Measurements from ENCODE around the gene ITPRIPL1. TPM values are rescaled to one million over a fixed set of nuclear protein-coding genes. Genes with fewer than 3 reads are reported as not detected.
A peak's percentile ranks its signal among the peaks of the same experiment; 100 is the strongest.

The ITPRIPL1 gene
- total and polyA plus RNA-seq, 2 of the 4 experiments (the other 2 are of a cell fraction) = 0.84 to 1.1 TPM

DNA sequence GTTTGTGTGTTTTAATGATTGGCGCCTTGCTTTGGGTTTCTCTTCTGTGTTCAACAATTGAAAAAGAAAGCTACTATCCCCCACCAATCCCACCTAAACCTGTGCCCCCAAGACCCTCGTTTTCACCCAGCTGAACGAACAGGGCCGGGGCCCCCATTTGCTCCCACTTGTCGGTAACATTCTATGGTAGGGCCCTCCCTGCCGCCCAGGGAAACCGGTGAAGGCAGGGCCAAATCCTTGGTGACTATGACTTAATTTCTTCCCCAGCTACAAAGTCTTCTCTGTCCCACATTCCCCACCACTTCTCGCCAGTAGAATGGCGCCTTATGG lies 19.2 kb upstream of the ITPRIPL1 start:
- peak overlapping the region; percentile 92 for H3K4me2 ChIP-seq (ENCODE audit: low read depth, low read length)
- H3K9me1 ChIP-seq (ENCODE audit: insufficient read depth, low read length) = peaks cover 3% of the 10 kb centered on the region; the same call in 1 of the 2 replicates
- peak overlapping the region; percentile 84 for H3K27ac ChIP-seq (ENCODE audit: insufficient read depth, low read length)
- intact Hi-C loops (cut with micrococcal nuclease) = loop anchor here (1.0 kb wide), 1 partner anchor 203 kb away; no protein-coding TSS in a partner anchor
- H3K4ac ChIP-seq (ENCODE audit: low read depth, low read length) = peak overlapping the region; percentile 91
- peak overlapping the region; percentile 99 for H2AFZ ChIP-seq (replicated peaks; ENCODE audit: low read length, poor library complexity)
- no peaks in the 10 kb centered on the region for H3K9me3 ChIP-seq (ENCODE audit: control insufficient read depth, insufficient read depth, low read length)
- H3K23ac ChIP-seq (ENCODE audit: low read depth, low read length) = peak overlapping the region; percentile 75
- peak overlapping the region; percentile 50; the same call in 1 of the 2 replicates for H2BK120ac ChIP-seq (ENCODE audit: low read depth, low read length)
- POLR2A ChIA-PET (ENCODE audit: unreplicated experiment) = no interaction called here
- dilution Hi-C loops (cut with HindIII; ENCODE audit: low sequenced_read_pairs, unreplicated experiment) = no loop called here
- peak overlapping the region; percentile 24; the same call in 1 of the 3 replicates for H2BK15ac ChIP-seq (ENCODE audit: low read depth, low read length)
- in situ Hi-C loops (cut with MboI; ENCODE audit: low sequenced_read_pairs) = loop anchor here (10.0 kb wide), 1 partner anchor 209 kb away; no protein-coding TSS in a partner anchor
- TF ChIP-seq ELK1 (IDR thresholded peaks at IDR 0.05; ENCODE audit: borderline replicate concordance, low read depth, low read length) (no peak), RFX5 (IDR thresholded peaks at IDR 0.05; ENCODE audit: low read depth, low read length) (no peak), MAZ (IDR thresholded peaks at IDR 0.05; ENCODE audit: borderline replicate concordance, low read depth, low read length) (no peak), FOS (IDR thresholded peaks at IDR 0.05; ENCODE audit: low read depth, low read length) (no peak), CHD1 (IDR thresholded peaks at IDR 0.05; ENCODE audit: low read depth, low read length) (no peak), CTCF (conservative IDR thresholded peaks at IDR 0.05; ENCODE audit: low read depth, low read length) (no peak), BHLHE40 (IDR thresholded peaks at IDR 0.05; ENCODE audit: low read depth, low read length) (no peak), RAD21 (IDR thresholded peaks at IDR 0.05; ENCODE audit: low read length) (no peak), RCOR1 (IDR thresholded peaks at IDR 0.05; ENCODE audit: insufficient replicate concordance, low read length) (no peak)
- H3K18ac ChIP-seq (ENCODE audit: low read depth, low read length) = peak overlapping the region; percentile 40
- H3K4me1 ChIP-seq (ENCODE audit: control insufficient read depth, insufficient read depth, low read length) = peaks cover 8% of the 10 kb centered on the region
- no peak overlapping the region for H2BK20ac ChIP-seq (ENCODE audit: low read depth, low read length)
- CTCF ChIA-PET = no interaction called here
- peaks cover 21% of the 10 kb centered on the region for H3K36me3 ChIP-seq (ENCODE audit: control insufficient read depth, insufficient read depth, low read length)
- WGBS, 2 experiments (ENCODE audit: extremely low coverage in 2 of 2, insufficient read length in 1 of 2) = 18% methylated on average over 3 of the region's 9 CpGs; no CpG with 5 or more reads in 1 of the 2 experiments
- H3K56ac ChIP-seq (ENCODE audit: extremely low read depth, insufficient read depth, low read length) = peak overlapping the region; percentile 89
- peak overlapping the region; percentile 94 for H3K14ac ChIP-seq (replicated peaks; ENCODE audit: low read depth, low read length)
- peak overlapping the region; percentile 97 for H3K4me3 ChIP-seq (ENCODE audit: insufficient read depth, low read depth, low read length)
- peak overlapping the region; percentile 93 for H4K5ac ChIP-seq (ENCODE audit: low read depth, low read length)
- H2AK5ac ChIP-seq (ENCODE audit: low read depth, low read length) = peak overlapping the region; percentile 79
- no peaks in the 10 kb centered on the region for H3K27me3 ChIP-seq (ENCODE audit: control insufficient read depth, insufficient read depth, low read length)
- peak overlapping the region; percentile 63 for H2BK5ac ChIP-seq (ENCODE audit: low read depth, low read length, poor library complexity, severe bottlenecking)
- H4K20me1 ChIP-seq (ENCODE audit: insufficient read depth, low read length) = peaks cover 12% of the 10 kb centered on the region; the same call in 1 of the 2 replicates
- H4K91ac ChIP-seq (ENCODE audit: insufficient read depth, low read depth, low read length) = peak overlapping the region; percentile 93
- peak; percentile 4; the same call in 1 of the 2 replicates for ATAC-seq (ENCODE audit: low read depth)
- H2AK9ac ChIP-seq (replicated peaks; ENCODE audit: low read depth, low read length, poor library complexity) = peak overlapping the region; percentile 99
- DNase-seq = no peak
- BruUV-seq (replicated peaks) = no TSS peak
- peaks cover 34 to 44% of the 10 kb centered on the region in 2 experiments for H3K79me1 ChIP-seq (ENCODE audit: low read depth in 1 of 2, low read length in 2 of 2)
- peak overlapping the region; percentile 81 for H3K9ac ChIP-seq (ENCODE audit: low read depth, low read length)
- peak overlapping the region; percentile 98 to 99 for H4K8ac ChIP-seq (ENCODE audit: low read depth in 2 of 2, low read length in 2 of 2)
